ENCODE measurements around the gene SOBP. TPM values are rescaled to one million over a fixed set of nuclear protein-coding genes. Genes with fewer than 3 reads are reported as not detected.

The SOBP gene
- total RNA-seq, 1 experiment from 2014 or later: 10.1 TPM

DNA sequence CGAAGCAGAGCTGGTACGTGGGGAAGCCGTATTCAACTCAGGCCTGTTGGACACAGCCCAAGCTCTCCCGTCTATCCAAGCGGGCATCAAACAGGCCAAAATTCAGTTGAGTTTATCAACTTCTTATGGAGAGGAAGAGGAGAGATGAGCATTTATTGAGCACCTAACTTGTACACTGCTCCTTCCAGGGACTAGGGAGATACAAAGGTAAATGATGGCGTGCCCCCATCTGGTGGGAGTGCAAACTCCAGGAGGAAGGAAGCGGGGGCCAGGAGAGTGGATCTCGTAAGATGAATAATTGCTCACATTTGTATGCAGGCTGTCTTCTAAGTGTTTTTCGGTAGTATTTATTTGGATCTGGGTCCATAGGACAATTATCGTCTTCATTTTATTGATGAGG, 146.6 kb downstream of the SOBP start:
- Mint-ChIP-seq H3K4me3 (no peak overlapping the region), H3K9me3 (no peaks in the 10 kb centered on the region), H3K4me1 (peaks cover 9% of the 10 kb centered on the region), H3K27me3 (ENCODE audit: low read depth) (peaks cover 33% of the 10 kb centered on the region), H3K27ac (no peak overlapping the region), H3K36me3 (no peaks in the 10 kb centered on the region)
- peak; percentile 58 for DNase-seq (ENCODE audit: low spot score)
- TF ChIP-seq NFYB (CRISPR knock-in tag; conservative IDR thresholded peaks at IDR 0.05; ENCODE audit: low read depth) (no peak), OVOL2 (CRISPR knock-in tag; IDR thresholded peaks at IDR 0.05; ENCODE audit: borderline replicate concordance) (no peak), CBFB (CRISPR knock-in tag; IDR thresholded peaks at IDR 0.05; ENCODE audit: low read depth) (no peak), GRHL2 (CRISPR knock-in tag; IDR thresholded peaks at IDR 0.05; ENCODE audit: insufficient replicate concordance, severe bottlenecking) (no peak), ZNF671 (CRISPR knock-in tag; IDR thresholded peaks at IDR 0.05) (no peak), NFE2L1 (CRISPR knock-in tag; IDR thresholded peaks at IDR 0.05) (no peak), ZNF232 (CRISPR knock-in tag; IDR thresholded peaks at IDR 0.05) (no peak), NR1H2 (CRISPR knock-in tag; IDR thresholded peaks at IDR 0.05) (no peak), SP1 (CRISPR knock-in tag; conservative IDR thresholded peaks at IDR 0.05) (no peak)
- TF ChIP-seq, protein P1, sequence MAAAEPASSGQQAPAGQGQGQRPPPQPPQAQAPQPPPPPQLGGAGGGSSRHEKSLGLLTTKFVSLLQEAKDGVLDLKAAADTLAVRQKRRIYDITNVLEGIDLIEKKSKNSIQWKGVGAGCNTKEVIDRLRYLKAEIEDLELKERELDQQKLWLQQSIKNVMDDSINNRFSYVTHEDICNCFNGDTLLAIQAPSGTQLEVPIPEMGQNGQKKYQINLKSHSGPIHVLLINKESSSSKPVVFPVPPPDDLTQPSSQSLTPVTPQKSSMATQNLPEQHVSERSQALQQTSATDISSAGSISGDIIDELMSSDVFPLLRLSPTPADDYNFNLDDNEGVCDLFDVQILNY (CRISPR knock-in tag; IDR thresholded peaks at IDR 0.05): no peak
- TF ChIP-seq, protein P2, sequence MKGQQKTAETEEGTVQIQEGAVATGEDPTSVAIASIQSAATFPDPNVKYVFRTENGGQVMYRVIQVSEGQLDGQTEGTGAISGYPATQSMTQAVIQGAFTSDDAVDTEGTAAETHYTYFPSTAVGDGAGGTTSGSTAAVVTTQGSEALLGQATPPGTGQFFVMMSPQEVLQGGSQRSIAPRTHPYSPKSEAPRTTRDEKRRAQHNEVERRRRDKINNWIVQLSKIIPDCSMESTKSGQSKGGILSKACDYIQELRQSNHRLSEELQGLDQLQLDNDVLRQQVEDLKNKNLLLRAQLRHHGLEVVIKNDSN (CRISPR knock-in tag; IDR thresholded peaks at IDR 0.05): no peak
- TF ChIP-seq, protein P3, sequence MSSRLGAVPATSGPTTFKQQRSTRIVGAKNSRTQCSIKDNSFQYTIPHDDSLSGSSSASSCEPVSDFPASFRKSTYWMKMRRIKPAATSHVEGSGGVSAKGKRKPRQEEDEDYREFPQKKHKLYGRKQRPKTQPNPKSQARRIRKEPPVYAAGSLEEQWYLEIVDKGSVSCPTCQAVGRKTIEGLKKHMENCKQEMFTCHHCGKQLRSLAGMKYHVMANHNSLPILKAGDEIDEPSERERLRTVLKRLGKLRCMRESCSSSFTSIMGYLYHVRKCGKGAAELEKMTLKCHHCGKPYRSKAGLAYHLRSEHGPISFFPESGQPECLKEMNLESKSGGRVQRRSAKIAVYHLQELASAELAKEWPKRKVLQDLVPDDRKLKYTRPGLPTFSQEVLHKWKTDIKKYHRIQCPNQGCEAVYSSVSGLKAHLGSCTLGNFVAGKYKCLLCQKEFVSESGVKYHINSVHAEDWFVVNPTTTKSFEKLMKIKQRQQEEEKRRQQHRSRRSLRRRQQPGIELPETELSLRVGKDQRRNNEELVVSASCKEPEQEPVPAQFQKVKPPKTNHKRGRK (CRISPR knock-in tag; IDR thresholded peaks at IDR 0.05; ENCODE audit: borderline replicate concordance): no peak
- POLR2A ChIA-PET: interaction anchor here (0.6 kb wide), 1 partner anchor 370 kb away, joined by 4 read pairs; no protein-coding TSS in a partner anchor
- peak; percentile 56 for ATAC-seq
- CTCF ChIA-PET: interaction anchor here (1.0 to 1.9 kb wide), 7 partner anchors 13 to 318 kb away, joined by 3 to 10 read pairs (median 5); partner anchors contain the start of gene PDSS2

DNA sequence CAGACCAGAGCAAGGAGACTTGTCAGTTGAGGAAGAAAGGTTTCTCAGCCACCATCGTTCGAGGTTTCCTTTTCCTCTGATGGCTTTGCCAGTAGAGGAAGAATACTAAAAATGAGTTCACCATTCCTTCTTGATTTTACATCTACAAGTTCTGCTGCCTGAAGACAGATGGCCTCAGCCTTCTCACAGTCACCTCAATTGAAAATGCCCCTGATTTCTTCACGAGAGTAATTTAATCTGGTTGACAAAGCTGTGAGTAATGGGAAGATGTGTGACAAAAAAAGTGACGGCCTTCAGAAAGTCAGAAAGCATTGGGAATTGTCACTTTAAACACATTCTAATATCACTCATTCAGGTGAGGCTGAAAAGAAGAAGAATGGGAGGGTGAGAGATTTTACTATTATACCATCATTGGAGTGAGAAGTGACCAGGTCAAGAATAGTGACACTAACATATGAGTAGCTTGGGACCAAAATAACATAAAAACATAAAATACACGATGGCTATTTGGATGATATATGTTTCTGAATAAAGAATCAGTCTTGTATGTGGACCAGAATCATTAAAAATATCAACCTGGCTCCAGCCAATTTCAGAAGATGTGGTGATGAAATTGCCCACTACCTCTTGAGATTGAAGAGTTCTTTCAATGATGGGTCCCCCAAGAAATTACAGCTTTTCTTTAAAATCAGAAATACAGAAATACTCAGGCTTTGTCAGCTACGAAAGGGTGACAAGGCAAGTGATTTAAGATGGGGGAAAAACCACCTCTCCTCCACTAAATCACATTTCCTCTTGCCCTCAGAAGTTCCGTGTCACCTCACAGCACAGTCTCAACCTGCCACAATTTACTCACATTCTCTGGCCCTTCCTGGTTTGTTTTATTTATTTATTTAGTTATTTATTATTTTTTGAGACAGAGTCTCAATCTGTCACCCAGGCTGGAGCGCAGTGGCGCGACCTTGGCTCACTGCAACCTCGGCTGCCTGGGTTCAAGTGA, 147.7 kb downstream of the SOBP start:
- no peaks in the 10 kb centered on the region for H3K36me3 Mint-ChIP-seq
- H3K9me3 Mint-ChIP-seq: no peaks in the 10 kb centered on the region
- DNase-seq (ENCODE audit: low spot score) (no peak), ATAC-seq (no peak)
- CTCF ChIA-PET: interaction anchor here (1.5 to 1.8 kb wide), 2 partner anchors 149 to 319 kb away, joined by 5 to 10 read pairs; no protein-coding TSS in a partner anchor
- POLR2A ChIA-PET: no interaction called here
- peaks cover 9% of the 10 kb centered on the region for H3K4me1 Mint-ChIP-seq
- no peak for TF ChIP-seq TP53 (CRISPR knock-in tag; IDR thresholded peaks at IDR 0.05)
- no peak for TF ChIP-seq SMAD3 (CRISPR knock-in tag; IDR thresholded peaks at IDR 0.05; ENCODE audit: borderline replicate concordance)
- TF ChIP-seq, protein P4, sequence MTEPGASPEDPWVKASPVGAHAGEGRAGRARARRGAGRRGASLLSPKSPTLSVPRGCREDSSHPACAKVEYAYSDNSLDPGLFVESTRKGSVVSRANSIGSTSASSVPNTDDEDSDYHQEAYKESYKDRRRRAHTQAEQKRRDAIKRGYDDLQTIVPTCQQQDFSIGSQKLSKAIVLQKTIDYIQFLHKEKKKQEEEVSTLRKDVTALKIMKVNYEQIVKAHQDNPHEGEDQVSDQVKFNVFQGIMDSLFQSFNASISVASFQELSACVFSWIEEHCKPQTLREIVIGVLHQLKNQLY (CRISPR knock-in tag; IDR thresholded peaks at IDR 0.05): no peak
- H3K4me3 Mint-ChIP-seq: no peak overlapping the region
- H3K27me3 Mint-ChIP-seq (ENCODE audit: low read depth): peaks cover 28% of the 10 kb centered on the region
- no peak overlapping the region for H3K27ac Mint-ChIP-seq

DNA sequence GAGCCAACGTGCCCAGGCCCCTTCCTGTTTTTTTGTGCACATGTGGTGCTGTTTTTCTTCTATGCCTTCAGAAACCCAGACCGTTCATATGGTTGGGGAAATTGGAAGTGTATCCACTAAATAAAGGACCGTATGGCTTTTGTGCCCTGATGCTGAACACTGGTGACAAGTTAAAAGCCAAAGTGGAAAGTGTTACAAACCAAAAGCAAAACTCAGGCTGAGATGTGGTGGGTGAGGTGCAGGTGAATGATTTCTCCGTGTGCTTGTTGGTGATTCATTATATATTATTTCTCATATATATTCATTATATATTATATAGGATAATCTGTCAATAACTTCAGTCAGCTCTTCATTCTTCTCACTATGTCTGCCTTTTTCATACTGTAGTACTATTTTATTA, 148.6 kb downstream of the SOBP start:
- TF ChIP-seq, protein P5, sequence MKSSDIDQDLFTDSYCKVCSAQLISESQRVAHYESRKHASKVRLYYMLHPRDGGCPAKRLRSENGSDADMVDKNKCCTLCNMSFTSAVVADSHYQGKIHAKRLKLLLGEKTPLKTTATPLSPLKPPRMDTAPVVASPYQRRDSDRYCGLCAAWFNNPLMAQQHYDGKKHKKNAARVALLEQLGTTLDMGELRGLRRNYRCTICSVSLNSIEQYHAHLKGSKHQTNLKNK (CRISPR knock-in tag; IDR thresholded peaks at IDR 0.05): no peak
- TF ChIP-seq MYBL2 (CRISPR knock-in tag; IDR thresholded peaks at IDR 0.05): no peak
- TF ChIP-seq JUN (CRISPR knock-in tag; IDR thresholded peaks at IDR 0.05): no peak
- TF ChIP-seq ZBTB21 (CRISPR knock-in tag; IDR thresholded peaks at IDR 0.05; ENCODE audit: borderline replicate concordance): no peak
- TF ChIP-seq SMAD4 (CRISPR knock-in tag; IDR thresholded peaks at IDR 0.05): no peak
- TF ChIP-seq, protein P6, sequence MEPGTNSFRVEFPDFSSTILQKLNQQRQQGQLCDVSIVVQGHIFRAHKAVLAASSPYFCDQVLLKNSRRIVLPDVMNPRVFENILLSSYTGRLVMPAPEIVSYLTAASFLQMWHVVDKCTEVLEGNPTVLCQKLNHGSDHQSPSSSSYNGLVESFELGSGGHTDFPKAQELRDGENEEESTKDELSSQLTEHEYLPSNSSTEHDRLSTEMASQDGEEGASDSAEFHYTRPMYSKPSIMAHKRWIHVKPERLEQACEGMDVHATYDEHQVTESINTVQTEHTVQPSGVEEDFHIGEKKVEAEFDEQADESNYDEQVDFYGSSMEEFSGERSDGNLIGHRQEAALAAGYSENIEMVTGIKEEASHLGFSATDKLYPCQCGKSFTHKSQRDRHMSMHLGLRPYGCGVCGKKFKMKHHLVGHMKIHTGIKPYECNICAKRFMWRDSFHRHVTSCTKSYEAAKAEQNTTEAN (CRISPR knock-in tag; IDR thresholded peaks at IDR 0.05): no peak
- TF ChIP-seq, protein P7, sequence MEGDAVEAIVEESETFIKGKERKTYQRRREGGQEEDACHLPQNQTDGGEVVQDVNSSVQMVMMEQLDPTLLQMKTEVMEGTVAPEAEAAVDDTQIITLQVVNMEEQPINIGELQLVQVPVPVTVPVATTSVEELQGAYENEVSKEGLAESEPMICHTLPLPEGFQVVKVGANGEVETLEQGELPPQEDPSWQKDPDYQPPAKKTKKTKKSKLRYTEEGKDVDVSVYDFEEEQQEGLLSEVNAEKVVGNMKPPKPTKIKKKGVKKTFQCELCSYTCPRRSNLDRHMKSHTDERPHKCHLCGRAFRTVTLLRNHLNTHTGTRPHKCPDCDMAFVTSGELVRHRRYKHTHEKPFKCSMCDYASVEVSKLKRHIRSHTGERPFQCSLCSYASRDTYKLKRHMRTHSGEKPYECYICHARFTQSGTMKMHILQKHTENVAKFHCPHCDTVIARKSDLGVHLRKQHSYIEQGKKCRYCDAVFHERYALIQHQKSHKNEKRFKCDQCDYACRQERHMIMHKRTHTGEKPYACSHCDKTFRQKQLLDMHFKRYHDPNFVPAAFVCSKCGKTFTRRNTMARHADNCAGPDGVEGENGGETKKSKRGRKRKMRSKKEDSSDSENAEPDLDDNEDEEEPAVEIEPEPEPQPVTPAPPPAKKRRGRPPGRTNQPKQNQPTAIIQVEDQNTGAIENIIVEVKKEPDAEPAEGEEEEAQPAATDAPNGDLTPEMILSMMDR (IDR thresholded peaks at IDR 0.05): no peak
- no peak for TF ChIP-seq EMX1 (CRISPR knock-in tag; IDR thresholded peaks at IDR 0.05)
- Mint-ChIP-seq H3K27me3 (ENCODE audit: low read depth) (peaks cover 19% of the 10 kb centered on the region), H3K9me3 (no peaks in the 10 kb centered on the region), H3K36me3 (no peaks in the 10 kb centered on the region), H3K4me3 (no peak overlapping the region), H3K4me1 (peaks cover 9% of the 10 kb centered on the region), H3K27ac (no peak overlapping the region)
- ChIA-PET POLR2A (no interaction called here), CTCF (no interaction called here)
- no peak for ATAC-seq
- no peak for DNase-seq (ENCODE audit: low spot score)

Data from WTC11 (cell line).